HS-27A (cell line): ENCODE measurements around the gene TTC1.

Experiments used
- DNase-seq: peaks from one replicate; pipeline ENCODE4 v3.0.0-alpha.2; 2012; ENCODE audit warnings: low read depth, missing footprints

Gene TTC1

GRCh38 chr5:160087199-160087598, 78.3 kb downstream of the TTC1 start:
- DNase-seq: no peak

DNA sequence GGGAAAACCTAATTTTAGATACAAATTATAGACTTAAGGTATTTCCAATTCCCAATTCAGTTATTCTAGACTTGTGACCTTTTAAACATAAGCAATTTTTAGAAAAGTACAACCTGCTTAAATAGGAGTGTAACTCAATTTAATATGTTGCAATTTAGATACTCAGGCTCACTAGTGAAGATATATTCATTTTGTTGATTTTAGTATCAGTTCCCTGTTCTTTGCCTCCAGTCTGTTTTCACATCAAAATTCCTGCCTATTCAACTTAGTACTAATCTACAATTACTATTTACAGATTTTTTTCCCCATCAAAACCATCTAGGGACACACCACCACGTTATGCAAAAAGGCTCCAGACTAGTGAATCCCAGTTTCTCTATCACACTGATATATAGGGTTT, 79.9 kb downstream of the TTC1 start:
- DNase-seq: no peak

- no peak for DNase-seq
Observed at GRCh38 chr5:160089531-160089930, 80.6 kb downstream of the TTC1 start.

GRCh38 chr5:160090059-160090458, 81.1 kb downstream of the TTC1 start:
- no peak for DNase-seq

DNA sequence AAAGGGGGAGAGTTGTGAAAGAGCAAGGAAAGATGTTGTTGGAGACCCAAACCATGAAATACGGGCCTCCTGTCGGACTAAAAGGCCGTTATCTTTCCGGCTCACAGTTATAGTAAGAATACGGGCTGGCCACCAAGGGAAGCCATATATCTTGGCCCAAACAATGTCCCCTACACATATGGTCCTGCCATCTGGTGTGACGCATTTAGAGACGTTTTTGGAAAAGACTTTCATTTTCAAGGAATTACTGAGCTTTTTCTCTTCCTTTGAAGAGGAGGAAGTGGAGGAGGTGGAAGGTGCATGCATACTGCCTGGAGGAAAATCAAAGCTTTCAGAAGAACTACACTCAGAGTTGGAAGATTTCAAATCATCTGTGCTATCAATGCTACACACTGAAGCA, 83.6 kb downstream of the TTC1 start:
- DNase-seq: no peak

DNA sequence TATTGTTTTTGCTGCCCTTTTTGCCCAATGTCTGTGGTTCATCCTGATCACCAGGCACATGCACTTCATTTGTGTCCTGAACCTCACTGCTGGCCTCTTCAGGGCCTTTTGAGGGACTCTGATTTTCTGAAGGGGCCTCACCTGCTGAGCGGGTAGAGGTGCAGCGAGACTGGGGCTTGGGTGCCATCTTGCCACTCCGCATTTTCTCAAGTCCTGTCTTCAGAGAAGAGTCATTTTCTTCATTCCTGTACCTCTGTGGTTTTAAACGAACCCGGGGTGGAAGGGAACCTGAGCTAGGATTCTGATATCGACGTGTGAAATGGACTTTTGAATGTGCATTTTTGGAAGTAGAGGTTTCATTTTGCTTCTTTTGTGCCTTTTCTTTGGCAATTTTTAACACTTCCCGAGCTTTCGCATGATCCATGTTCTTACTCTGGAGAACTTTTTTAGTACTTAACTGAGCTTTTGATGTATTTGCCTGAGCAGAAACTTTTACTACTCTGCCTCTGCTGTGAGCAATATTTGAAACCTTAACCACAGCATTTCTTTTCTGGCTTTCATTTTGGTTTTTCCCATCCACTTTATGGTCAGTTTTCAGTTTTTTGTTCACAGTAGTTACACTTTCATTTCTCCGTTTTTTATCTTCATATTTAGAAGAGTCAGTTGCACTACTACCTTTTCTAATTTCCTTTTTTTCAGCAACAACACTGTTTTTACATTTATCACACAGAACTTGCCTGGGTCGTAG, 84.2 kb downstream of the TTC1 start:
- DNase-seq: no peak

- DNase-seq: no peak
Observed at GRCh38 chr5:160096178-160096577, 87.2 kb downstream of the TTC1 start.

DNA sequence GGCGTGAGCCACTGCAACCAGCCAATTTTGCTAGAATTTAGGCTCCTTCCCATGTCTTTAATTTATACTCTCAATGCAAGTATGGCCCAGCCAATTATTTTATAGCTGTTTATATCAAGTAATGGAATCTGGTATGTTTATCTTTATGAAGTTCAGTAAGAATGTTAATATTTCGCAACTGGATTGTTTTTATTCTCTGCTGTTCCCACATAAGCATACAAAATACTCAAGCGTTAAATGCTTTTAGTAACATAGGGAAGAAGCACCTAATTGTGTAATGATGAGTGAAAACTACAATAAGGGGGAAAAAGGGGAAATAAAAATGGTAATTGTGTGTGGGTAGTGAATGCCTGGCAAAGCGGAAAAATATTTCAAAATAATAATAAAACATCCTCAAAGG, 89.1 kb downstream of the TTC1 start:
- DNase-seq: no peak

- no peak for DNase-seq
Observed at GRCh38 chr5:160105686-160106360, 96.9 kb downstream of the TTC1 start.

DNA sequence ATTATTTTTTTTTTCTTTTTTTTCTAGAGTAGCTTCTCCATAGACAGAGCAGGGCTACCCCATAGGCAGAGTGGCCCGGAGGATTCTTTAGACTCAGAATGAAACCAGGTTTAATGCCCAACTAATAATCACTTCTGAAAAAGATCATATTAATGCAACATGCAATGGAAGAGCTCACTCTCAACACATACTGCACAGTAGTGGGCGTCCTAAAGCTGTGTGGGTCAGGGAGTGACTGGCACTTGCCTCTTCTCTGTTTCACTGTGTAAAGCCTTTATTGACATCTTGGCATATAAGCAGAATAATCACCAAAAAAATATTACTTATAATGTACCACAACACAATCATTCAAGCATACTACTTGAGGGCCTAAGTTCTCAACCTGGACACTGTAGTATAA, 99.2 kb downstream of the TTC1 start:
- no peak for DNase-seq
